Measurements from ENCODE around the gene MON2. TPM values are rescaled to one million over a fixed set of nuclear protein-coding genes. Genes with fewer than 3 reads are reported as not detected.
"Not testable (repeated sequence)": the region's sequence is repeated elsewhere in the genome, so short reads cannot be mapped to it uniquely, and the experiment has no call there.

Gene MON2
- polyA plus RNA-seq (ENCODE audit: insufficient read length in 3 of 3): 10 to 100 TPM; 49.5 to 78.1 (median 60.7) TPM
- long read RNA-seq, donor 1: 0 reads
- long read RNA-seq, donor 2: 0 reads
- long read RNA-seq, donor 3, partial matches to known transcripts: 10 of 11 reads
- long read RNA-seq, donor 3, other reads (novel, unspliced or antisense): 0 of 11 reads
- long read RNA-seq, donor 4, full-length matches to known transcripts: 2 of 9 reads
- long read RNA-seq, donor 4, partial matches to known transcripts: 7 of 9 reads
- long read RNA-seq, donor 4, other reads (novel, unspliced or antisense): 0 of 9 reads
- long read RNA-seq, donor 5: 0 reads
- long read RNA-seq, donor 6, full-length matches to known transcripts: 3 of 14 reads
- long read RNA-seq, donor 6, partial matches to known transcripts: 11 of 14 reads
- long read RNA-seq, donor 6, other reads (novel, unspliced or antisense): 0 of 14 reads
- long read RNA-seq, donor 7, partial matches to known transcripts: 5 of 5 reads
- long read RNA-seq, donor 7, other reads (novel, unspliced or antisense): 0 of 5 reads
- long read RNA-seq, donor 8, partial matches to known transcripts: 5 of 11 reads
- long read RNA-seq, donor 8, other reads (novel, unspliced or antisense): 0 of 11 reads
- long read RNA-seq, donor 9, partial matches to known transcripts: 8 of 8 reads
- long read RNA-seq, donor 9, other reads (novel, unspliced or antisense): 0 of 8 reads
- long read RNA-seq, donor 10, partial matches to known transcripts: 10 of 12 reads
- long read RNA-seq, donor 10, other reads (novel, unspliced or antisense): 0 of 12 reads
- long read RNA-seq, donor 11, partial matches to known transcripts: 14 of 14 reads
- long read RNA-seq, donor 11, other reads (novel, unspliced or antisense): 0 of 14 reads
- long read RNA-seq, donor 12, partial matches to known transcripts: 0 of 2 reads
- long read RNA-seq, donor 12, other reads (novel, unspliced or antisense): 0 of 2 reads
- long read RNA-seq, donor 13: 0 reads
- long read RNA-seq, donor 14, partial matches to known transcripts: 0 of 1 reads
- long read RNA-seq, donor 14, other reads (novel, unspliced or antisense): 0 of 1 reads
- long read RNA-seq, donor 15: 0 reads
- long read RNA-seq, donor 16, partial matches to known transcripts: 53 of 60 reads
- long read RNA-seq, donor 16, other reads (novel, unspliced or antisense): 0 of 60 reads

GRCh38 chr12:62466594-62467491 is at the start of gene MON2:
MON2 (plus strand) TSS chr12:62466826; CDS start chr12:62467208, 382 bp downstream.
- DNase-seq (ENCODE audit: extremely low read depth in 1 of 11, low read depth in 9 of 11, low spot score in 4 of 11): peak; percentile 64 to 87 (median 81)

GRCh38 chr12:62426089-62426488 is 40.5 kb upstream of the MON2 start:
- DNase-seq (ENCODE audit: extremely low read depth in 1 of 11, low read depth in 9 of 11, low spot score in 4 of 11): no peak

GRCh38 chr12:62429457-62429856 is 37.2 kb upstream of the MON2 start:
- DNase-seq (ENCODE audit: extremely low read depth in 1 of 11, low read depth in 9 of 11, low spot score in 4 of 11): no peak

GRCh38 chr12:62434494-62435302 is 31.9 kb upstream of the MON2 start:
- no peak for DNase-seq (ENCODE audit: extremely low read depth in 1 of 11, low read depth in 9 of 11, low spot score in 4 of 11)

GRCh38 chr12:62435303-62436163 is 31.1 kb upstream of the MON2 start:
- DNase-seq (ENCODE audit: extremely low read depth in 1 of 11, low read depth in 9 of 11, low spot score in 4 of 11): peak in 8 of 11 donors; percentile 24 to 61 (median 41)

GRCh38 chr12:62436164-62436503 is 30.5 kb upstream of the MON2 start:
- no peak for DNase-seq (ENCODE audit: extremely low read depth in 1 of 11, low read depth in 9 of 11, low spot score in 4 of 11)

- peak in 8 of 11 donors; percentile 32 to 56 (median 40) for DNase-seq (ENCODE audit: extremely low read depth in 1 of 11, low read depth in 9 of 11, low spot score in 4 of 11)
These were observed 28.4 kb upstream of the MON2 start for GRCh38 chr12:62438098-62438692.

GRCh38 chr12:62446754-62447452 is 19.7 kb upstream of the MON2 start:
- no peak for DNase-seq (ENCODE audit: extremely low read depth in 1 of 11, low read depth in 9 of 11, low spot score in 4 of 11)

- DNase-seq (ENCODE audit: extremely low read depth in 1 of 11, low read depth in 9 of 11, low spot score in 4 of 11): no peak
These were observed 18.2 kb upstream of the MON2 start for GRCh38 chr12:62448436-62448835.

GRCh38 chr12:62455429-62455828 is 11.2 kb upstream of the MON2 start:
- DNase-seq (ENCODE audit: extremely low read depth in 1 of 11, low read depth in 9 of 11, low spot score in 4 of 11): not testable (repeated sequence)

GRCh38 chr12:62458626-62459025 is 8.0 kb upstream of the MON2 start:
- DNase-seq (ENCODE audit: extremely low read depth in 1 of 11, low read depth in 9 of 11, low spot score in 4 of 11): no peak

- DNase-seq (ENCODE audit: extremely low read depth in 1 of 11, low read depth in 9 of 11, low spot score in 4 of 11): no peak
These were observed 6.7 kb upstream of the MON2 start for GRCh38 chr12:62459976-62460375.

- DNase-seq (ENCODE audit: extremely low read depth in 1 of 11, low read depth in 9 of 11, low spot score in 4 of 11): not testable (repeated sequence)
These were observed 5.3 kb upstream of the MON2 start for GRCh38 chr12:62461171-62461837.

GRCh38 chr12:62463252-62463651 is 3.4 kb upstream of the MON2 start:
- DNase-seq (ENCODE audit: extremely low read depth in 1 of 11, low read depth in 9 of 11, low spot score in 4 of 11): not testable (repeated sequence)

- peak in 4 of 11 donors; percentile 12 to 20 (median 16) for DNase-seq (ENCODE audit: extremely low read depth in 1 of 11, low read depth in 9 of 11, low spot score in 4 of 11)
These were observed 520 bp upstream of the MON2 start for GRCh38 chr12:62466018-62466593.
